ENCODE measurements around the gene PAIP2.
"Not testable (repeated sequence)": the region's sequence is repeated elsewhere in the genome, so short reads cannot be mapped to it uniquely, and the experiment has no call there.

Gene PAIP2

DNA sequence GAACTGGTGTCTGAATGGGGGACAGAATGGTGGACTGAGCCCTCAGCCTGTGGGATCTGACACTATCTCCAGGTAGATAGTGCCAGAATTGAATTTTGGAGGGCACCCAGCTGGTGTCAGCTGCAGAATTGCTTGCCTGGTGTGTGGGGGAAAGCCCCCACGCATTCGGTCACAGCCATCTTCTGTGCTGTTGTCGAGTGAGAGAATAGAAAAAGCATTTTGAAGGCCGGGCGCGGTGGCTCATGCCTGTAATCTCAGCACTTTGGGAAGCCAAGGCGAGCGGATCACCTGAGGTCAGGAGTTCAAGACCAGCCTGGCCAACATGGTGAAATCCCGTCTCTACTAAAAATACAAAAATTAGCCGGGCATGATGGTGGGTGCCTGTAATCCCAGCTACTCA is 45.3 kb downstream of the PAIP2 start:
- not testable (repeated sequence) for H3K4me3 ChIP-seq (ENCODE audit: low read depth, low read length); H3K27ac ChIP-seq (ENCODE audit: low read depth, low read length); H3K27me3 ChIP-seq (ENCODE audit: control insufficient read depth, insufficient read depth, low read length); H3K9ac ChIP-seq (ENCODE audit: low read depth, low read length); H3K4me1 ChIP-seq (ENCODE audit: control insufficient read depth, insufficient read depth, low read length); H3K9me3 ChIP-seq (ENCODE audit: control insufficient read depth, insufficient read depth, low read length); H3K36me3 ChIP-seq (ENCODE audit: control insufficient read depth, insufficient read depth, low read length)

DNA sequence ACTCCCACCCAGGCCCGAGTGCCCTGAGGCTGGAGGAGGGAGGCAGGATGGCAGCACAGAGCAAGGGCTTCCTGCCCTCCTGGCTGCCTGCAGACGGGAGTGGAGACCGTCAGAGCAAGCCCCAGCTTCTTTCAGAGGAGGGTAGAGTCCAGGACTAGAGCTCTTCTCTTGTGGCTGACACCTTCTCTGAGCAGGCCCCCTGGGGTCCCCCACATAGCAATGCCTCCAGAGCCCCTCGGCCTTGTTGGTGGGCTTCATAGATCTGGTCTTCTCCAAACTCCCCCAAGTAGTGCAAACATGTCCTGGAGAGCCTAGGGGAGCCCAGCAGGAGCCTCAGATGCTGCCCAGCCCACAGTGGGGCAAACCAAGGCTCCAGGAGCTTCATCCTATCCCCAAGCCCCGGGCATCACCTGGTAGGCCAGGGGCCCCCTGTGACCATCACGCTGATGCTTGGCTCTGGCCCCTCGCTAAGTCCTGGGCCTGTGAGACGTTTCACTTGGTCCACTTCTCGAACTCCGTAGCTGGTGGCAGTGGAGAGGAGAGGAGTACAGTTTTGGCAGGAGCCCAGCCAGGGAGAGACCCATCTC is 46.0 kb downstream of the PAIP2 start:
- no peaks in the 10 kb centered on the region for H3K36me3 ChIP-seq (ENCODE audit: control insufficient read depth, insufficient read depth, low read length)
- no peaks in the 10 kb centered on the region for H3K9me3 ChIP-seq (ENCODE audit: control insufficient read depth, insufficient read depth, low read length)
- no peak overlapping the region for H3K27ac ChIP-seq (ENCODE audit: low read depth, low read length)
- H3K4me3 ChIP-seq (ENCODE audit: low read depth, low read length) = no peak overlapping the region
- H3K27me3 ChIP-seq (ENCODE audit: control insufficient read depth, insufficient read depth, low read length) = peaks cover under 1% of the 10 kb centered on the region; the same call in 1 of the 2 replicates
- peaks cover 6% of the 10 kb centered on the region; the same call in 1 of the 2 replicates for H3K4me1 ChIP-seq (ENCODE audit: control insufficient read depth, insufficient read depth, low read length)
- no peak overlapping the region for H3K9ac ChIP-seq (ENCODE audit: low read depth, low read length)

GRCh38 chr5:139388198-139388821 is 46.7 kb downstream of the PAIP2 start:
- H3K27me3 ChIP-seq (ENCODE audit: control insufficient read depth, insufficient read depth, low read length) = peaks cover 6% of the 10 kb centered on the region
- no peak overlapping the region for H3K9ac ChIP-seq (ENCODE audit: low read depth, low read length)
- no peak overlapping the region for H3K27ac ChIP-seq (ENCODE audit: low read depth, low read length)
- H3K36me3 ChIP-seq (ENCODE audit: control insufficient read depth, insufficient read depth, low read length) = no peaks in the 10 kb centered on the region
- no peaks in the 10 kb centered on the region for H3K9me3 ChIP-seq (ENCODE audit: control insufficient read depth, insufficient read depth, low read length)
- H3K4me3 ChIP-seq (ENCODE audit: low read depth, low read length) = no peak overlapping the region
- H3K4me1 ChIP-seq (ENCODE audit: control insufficient read depth, insufficient read depth, low read length) = peaks cover 6% of the 10 kb centered on the region; the same call in 1 of the 2 replicates

- no peaks in the 10 kb centered on the region for H3K9me3 ChIP-seq (ENCODE audit: control insufficient read depth, insufficient read depth, low read length)
- H3K27me3 ChIP-seq (ENCODE audit: control insufficient read depth, insufficient read depth, low read length) = peaks cover 23% of the 10 kb centered on the region
- H3K36me3 ChIP-seq (ENCODE audit: control insufficient read depth, insufficient read depth, low read length) = no peaks in the 10 kb centered on the region
- H3K27ac ChIP-seq (ENCODE audit: low read depth, low read length) = no peak within 1 kb of the TSS
- no peak within 1 kb of the TSS for H3K9ac ChIP-seq (ENCODE audit: low read depth, low read length)
- H3K4me3 ChIP-seq (ENCODE audit: low read depth, low read length) = no peak within 1 kb of the TSS
- H3K4me1 ChIP-seq (ENCODE audit: control insufficient read depth, insufficient read depth, low read length) = peaks cover 6% of the 10 kb centered on the region; the same call in 1 of the 2 replicates
Measured at GRCh38 chr5:139389701-139390638, 48.3 kb downstream of the PAIP2 start, which contains the start of gene MZB1. Gene MZB1, minus strand, starts transcription at chr5:139389913. Its CDS starts 57 bp downstream, at chr5:139389856.

DNA sequence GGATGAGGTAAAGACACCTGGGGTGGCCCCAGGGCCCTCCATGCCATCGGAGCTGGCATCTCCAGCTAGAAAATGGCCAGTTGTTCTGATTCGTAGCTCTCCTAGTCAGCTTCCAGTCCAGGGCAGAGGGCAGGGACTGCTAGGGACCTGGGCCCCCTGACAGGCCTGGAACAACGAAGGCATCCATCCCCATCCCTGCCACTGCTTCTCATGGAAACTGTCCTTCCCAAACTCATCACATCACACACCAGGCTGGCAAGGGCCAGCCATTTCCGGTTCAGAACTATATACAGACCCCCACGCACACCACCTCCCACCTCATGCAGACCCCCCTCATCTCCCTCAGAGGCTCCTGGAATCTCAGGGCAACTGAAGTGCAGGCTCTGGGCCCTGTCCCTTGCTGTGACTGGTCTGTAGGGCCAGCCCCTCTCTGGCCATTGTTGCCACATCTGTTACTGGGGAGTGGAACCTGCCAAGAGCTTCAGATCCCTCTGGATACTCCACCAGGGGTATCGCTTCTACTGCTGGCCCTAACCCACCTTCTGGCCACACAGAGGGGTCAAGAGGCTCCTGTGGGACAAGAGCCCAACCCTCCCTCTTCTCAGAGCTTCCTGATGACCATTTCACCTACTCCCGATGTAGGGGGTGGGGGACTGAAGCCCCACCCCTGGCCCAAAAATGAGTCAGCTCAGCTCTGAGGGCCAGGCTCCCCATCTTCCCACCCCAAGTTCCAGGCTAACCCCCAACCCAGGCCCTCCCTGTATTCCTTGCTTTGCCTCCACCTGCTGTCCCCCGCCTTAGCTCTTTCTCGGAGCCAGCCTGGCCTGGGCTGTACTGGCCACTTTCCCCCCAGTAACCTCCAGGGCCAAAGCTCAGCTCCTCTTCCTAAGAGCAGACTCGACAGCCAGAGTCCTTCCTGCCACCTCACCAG is 49.2 kb downstream of the PAIP2 start:
- Histone ChIP-seq H3K36me3 (ENCODE audit: control insufficient read depth, insufficient read depth, low read length) (no peaks in the 10 kb centered on the region), H3K27ac (ENCODE audit: low read depth, low read length) (no peak overlapping the region), H3K9me3 (ENCODE audit: control insufficient read depth, insufficient read depth, low read length) (no peaks in the 10 kb centered on the region), H3K4me1 (ENCODE audit: control insufficient read depth, insufficient read depth, low read length) (peaks cover 11% of the 10 kb centered on the region; the same call in 1 of the 2 replicates), H3K27me3 (ENCODE audit: control insufficient read depth, insufficient read depth, low read length) (peaks cover 27% of the 10 kb centered on the region), H3K9ac (ENCODE audit: low read depth, low read length) (no peak overlapping the region), H3K4me3 (ENCODE audit: low read depth, low read length) (no peak overlapping the region)

DNA sequence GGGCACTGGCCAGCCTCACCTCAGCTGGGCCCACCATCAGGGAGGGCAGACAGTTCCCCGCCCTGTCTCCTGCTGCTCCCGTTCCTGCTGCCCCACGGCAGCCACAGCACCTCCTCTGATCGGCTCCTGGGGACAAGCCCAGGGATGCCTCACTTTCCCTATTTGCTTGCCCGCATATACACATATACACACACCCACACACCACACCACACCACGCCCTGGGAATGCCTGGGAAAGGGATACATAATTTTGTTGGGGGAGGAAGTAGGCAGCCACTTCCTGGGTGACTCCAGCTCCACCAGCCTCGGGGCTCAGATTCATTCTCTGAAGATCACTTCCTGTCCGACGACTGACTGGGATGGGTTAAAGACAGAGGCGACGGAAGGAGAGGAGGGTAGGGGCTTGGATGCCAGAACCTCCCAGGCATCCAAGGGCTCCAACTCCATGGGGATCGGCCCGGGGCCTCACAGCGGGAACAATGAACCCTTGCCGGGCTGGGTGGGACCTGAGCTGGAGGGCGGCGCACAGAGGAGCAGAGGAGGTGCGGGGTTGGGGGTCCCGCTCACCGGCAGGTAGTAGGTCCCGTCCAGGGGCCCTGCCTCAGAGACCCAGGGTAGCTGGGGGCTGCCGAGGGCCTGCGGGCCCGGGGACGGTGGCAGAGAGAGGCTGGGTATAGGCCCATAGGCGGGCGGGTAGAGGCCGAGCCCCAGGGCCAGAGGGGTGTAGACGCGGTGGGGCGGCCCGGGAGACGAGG is 50.1 kb downstream of the PAIP2 start:
- Histone ChIP-seq H3K9me3 (ENCODE audit: control insufficient read depth, insufficient read depth, low read length) (no peaks in the 10 kb centered on the region), H3K27me3 (ENCODE audit: control insufficient read depth, insufficient read depth, low read length) (peaks cover 27% of the 10 kb centered on the region), H3K36me3 (ENCODE audit: control insufficient read depth, insufficient read depth, low read length) (no peaks in the 10 kb centered on the region), H3K9ac (ENCODE audit: low read depth, low read length) (no peak overlapping the region), H3K4me3 (ENCODE audit: low read depth, low read length) (peak overlapping the region; percentile 63), H3K4me1 (ENCODE audit: control insufficient read depth, insufficient read depth, low read length) (peaks cover 11% of the 10 kb centered on the region; the same call in 1 of the 2 replicates), H3K27ac (ENCODE audit: low read depth, low read length) (no peak overlapping the region)

GRCh38 chr5:139392324-139392677 is 50.6 kb downstream of the PAIP2 start:
- Histone ChIP-seq H3K36me3 (ENCODE audit: control insufficient read depth, insufficient read depth, low read length) (no peaks in the 10 kb centered on the region), H3K27me3 (ENCODE audit: control insufficient read depth, insufficient read depth, low read length) (peaks cover 27% of the 10 kb centered on the region), H3K9ac (ENCODE audit: low read depth, low read length) (no peak overlapping the region), H3K9me3 (ENCODE audit: control insufficient read depth, insufficient read depth, low read length) (no peaks in the 10 kb centered on the region), H3K4me1 (ENCODE audit: control insufficient read depth, insufficient read depth, low read length) (peaks cover 11% of the 10 kb centered on the region; the same call in 1 of the 2 replicates), H3K27ac (ENCODE audit: low read depth, low read length) (no peak overlapping the region), H3K4me3 (ENCODE audit: low read depth, low read length) (peak overlapping the region; percentile 63)

DNA sequence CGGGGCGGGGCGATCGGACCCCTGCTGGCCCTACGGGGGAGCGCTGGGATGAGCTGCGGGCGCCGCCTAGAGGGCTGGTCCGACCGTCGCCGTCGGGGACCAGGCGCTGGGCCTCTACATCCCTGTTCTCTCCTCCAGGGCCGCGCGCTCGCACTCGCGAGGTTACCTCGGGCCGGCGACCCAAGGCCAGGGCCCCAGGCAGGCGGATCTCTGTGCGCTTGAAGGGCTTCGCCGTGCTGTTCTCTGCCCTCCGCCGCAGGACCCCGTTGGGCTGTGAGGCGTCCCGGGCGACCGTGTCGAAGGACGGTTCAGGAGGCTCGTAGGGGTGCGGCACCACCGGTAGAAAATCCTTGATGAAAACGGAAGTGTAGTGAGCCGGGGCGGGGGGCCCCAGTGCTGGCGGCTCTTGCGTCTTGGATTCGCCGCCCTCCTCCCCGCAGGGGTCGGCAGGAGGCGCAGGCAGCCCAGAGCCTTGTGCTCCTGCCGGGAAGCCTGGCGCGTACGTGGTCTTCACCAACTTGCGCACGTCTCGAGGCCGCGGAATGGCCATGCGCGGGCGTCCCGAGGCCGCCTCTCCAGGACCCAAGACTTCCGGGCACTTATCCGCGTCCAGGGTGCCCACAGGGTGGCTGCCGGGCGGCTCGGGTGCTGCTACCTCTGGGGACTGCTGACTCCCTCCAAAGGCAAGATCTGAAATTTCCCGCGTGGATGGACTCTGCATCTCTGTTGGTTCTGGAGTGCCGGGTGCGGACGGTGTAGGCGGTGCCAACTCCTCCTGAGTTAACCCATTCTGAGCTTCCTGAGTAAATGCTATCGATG is 51.2 kb downstream of the PAIP2 start:
- peak overlapping the region; percentile 63 for H3K4me3 ChIP-seq (ENCODE audit: low read depth, low read length)
- peaks cover 27% of the 10 kb centered on the region for H3K27me3 ChIP-seq (ENCODE audit: control insufficient read depth, insufficient read depth, low read length)
- no peak overlapping the region for H3K27ac ChIP-seq (ENCODE audit: low read depth, low read length)
- H3K4me1 ChIP-seq (ENCODE audit: control insufficient read depth, insufficient read depth, low read length) = peaks cover 11% of the 10 kb centered on the region; the same call in 1 of the 2 replicates
- peak overlapping the region; percentile 68 for H3K9ac ChIP-seq (ENCODE audit: low read depth, low read length)
- H3K36me3 ChIP-seq (ENCODE audit: control insufficient read depth, insufficient read depth, low read length) = no peaks in the 10 kb centered on the region
- H3K9me3 ChIP-seq (ENCODE audit: control insufficient read depth, insufficient read depth, low read length) = no peaks in the 10 kb centered on the region

DNA sequence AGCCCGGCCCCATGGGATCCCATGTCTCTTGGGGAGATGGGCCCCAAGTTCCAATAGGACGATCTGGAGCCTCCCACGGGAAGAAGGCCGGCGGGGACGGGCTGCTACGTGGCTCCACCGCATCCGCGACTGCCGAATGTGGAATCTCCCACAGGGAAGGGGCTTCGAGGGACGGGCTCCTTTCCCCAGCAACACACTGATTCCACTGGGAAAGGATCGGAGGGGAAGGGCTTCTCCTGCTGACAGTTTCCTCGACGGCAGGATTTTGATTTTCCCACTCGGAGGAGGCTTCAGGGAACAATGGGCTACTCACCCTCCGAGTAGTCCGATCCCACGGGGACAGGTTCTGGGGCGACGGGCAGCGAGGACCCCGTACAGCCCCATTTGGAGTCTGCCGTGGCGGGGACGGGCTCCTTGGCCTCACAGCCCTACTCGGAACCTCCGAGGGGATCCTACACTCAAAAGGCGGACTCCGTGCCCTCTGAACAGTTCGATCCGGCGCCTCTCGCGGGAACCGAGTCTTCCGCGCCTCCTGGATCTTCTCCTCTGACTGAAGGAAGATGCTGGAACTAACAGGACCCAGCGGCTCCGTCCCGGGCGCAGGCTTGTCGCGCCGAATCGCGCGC is 52.0 kb downstream of the PAIP2 start:
- Histone ChIP-seq H3K4me3 (ENCODE audit: low read depth, low read length) (peak overlapping the region; percentile 63), H3K4me1 (ENCODE audit: control insufficient read depth, insufficient read depth, low read length) (peaks cover 7% of the 10 kb centered on the region; the same call in 1 of the 2 replicates), H3K27ac (ENCODE audit: low read depth, low read length) (no peak overlapping the region), H3K27me3 (ENCODE audit: control insufficient read depth, insufficient read depth, low read length) (peaks cover 27% of the 10 kb centered on the region), H3K36me3 (ENCODE audit: control insufficient read depth, insufficient read depth, low read length) (no peaks in the 10 kb centered on the region), H3K9ac (ENCODE audit: low read depth, low read length) (no peak overlapping the region), H3K9me3 (ENCODE audit: control insufficient read depth, insufficient read depth, low read length) (no peaks in the 10 kb centered on the region)

All from HUES48 (cell line).